Activated CD8-positive, alpha-beta memory T cell treated with anti-CD3 and anti-CD28 coated beads, Interleukin-2, amount 50 U/mL, for 24 hours (primary cell): Measurements from ENCODE around the gene FHL3.

Source experiments
- DNase-seq: peaks from one replicate; pipeline ENCODE4 v3.0.0-alpha.2; 2020; ENCODE audit errors: extremely low read depth

The FHL3 gene, protein sequence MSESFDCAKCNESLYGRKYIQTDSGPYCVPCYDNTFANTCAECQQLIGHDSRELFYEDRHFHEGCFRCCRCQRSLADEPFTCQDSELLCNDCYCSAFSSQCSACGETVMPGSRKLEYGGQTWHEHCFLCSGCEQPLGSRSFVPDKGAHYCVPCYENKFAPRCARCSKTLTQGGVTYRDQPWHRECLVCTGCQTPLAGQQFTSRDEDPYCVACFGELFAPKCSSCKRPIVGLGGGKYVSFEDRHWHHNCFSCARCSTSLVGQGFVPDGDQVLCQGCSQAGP

DNA sequence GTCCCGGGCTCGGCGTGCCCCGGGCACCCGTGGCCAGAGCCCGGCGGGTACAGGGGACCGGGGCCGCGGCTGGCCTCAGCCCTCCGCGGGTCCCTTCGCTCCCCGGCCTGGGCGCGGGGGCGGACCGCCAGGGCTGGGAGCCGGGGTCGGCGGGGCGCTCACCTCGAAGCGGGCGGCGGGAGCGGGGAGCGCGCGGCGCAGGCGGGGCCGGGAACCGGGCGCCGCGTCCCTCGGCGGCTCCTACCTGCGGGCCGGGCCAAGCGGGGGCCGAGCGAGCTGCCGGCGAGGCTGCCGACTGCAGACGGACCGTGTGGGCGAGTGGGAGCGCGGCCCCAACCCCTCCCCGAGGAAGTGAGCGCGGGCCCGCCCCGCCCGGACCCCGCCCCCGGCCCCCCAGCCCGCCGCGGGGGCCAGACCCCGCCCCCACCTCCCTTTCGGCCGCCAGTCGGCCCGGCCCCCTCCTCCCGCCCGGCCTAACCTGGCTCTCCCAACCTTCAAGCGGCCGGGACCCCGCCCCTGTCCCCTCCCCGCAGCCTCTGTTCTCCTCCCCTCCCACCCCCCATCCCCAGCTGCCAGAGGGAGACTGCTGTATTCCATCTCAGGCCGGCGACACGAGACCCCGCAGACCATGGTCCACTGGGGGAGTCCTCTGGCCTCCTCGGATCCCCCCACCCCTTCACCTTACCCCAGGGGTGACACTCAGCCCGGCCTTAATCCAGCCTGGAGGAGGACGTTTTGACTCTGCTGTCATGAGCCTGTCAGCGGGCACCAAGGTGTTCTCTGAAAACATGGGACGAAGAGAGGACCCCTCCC lies at the start of gene FHL3:
FHL3 (minus strand) TSS at position 320 of the 813 bp plus-strand sequence. CDS start 6,102 bp downstream, outside the sequence.
- no peak for DNase-seq

DNA sequence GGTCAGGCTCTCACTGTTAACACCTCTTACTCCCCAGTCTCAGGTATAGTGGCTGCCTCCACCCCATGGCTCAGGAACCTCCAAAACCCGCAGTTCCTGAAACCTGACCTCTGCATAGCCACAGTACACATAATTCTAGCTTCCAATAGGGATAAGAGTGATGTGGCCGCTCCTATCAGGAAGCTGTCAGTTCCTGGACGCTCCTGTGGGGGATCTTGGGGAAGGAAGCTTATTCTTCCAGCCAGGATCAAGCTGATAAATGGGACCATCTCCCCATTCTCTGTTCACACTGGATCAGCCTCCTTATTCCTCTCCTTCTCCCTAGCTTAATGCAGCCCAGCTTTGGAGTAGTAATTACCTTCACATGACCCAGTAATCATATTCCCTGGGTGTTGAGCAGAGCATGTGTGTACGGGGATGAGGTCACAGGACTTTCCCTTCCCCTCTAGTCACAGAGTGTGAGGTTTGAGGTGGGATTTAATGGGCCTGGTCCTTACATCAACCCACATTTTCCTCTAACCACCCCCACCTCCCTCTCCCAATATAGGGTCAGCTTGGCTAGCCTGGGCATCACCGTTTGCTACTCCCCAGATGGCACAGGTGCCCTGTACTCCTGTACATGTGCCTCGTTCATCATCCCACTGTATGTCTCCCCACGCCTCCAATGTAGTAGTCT lies 48.2 kb upstream of the FHL3 start:
- no peak for DNase-seq

- no peak for DNase-seq
Observed at GRCh38 chr1:38052750-38053415, 47.6 kb upstream of the FHL3 start.

DNA sequence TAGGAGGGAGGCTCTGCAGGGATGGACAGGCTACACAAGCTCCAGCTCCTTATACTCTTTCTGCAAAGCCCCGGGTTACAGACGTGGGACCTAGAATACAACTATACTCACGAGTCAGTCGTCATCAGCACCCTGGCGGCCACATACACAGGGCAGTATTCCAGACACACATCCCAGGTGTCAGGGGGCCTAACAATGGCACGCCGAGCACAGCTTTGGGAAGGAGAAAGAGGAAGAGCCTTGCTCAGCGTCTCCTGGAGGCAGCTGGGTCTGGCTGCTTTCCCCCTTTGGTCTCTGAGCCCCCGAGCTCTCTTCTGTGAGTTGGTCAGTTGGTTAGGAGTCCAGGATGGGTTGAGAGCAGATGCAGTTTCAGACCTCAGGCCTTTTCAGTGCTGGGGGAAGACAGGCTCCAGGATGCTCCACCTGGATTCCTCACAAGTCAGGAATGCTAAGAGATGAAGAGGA lies 45.8 kb upstream of the FHL3 start:
- DNase-seq: no peak

DNA sequence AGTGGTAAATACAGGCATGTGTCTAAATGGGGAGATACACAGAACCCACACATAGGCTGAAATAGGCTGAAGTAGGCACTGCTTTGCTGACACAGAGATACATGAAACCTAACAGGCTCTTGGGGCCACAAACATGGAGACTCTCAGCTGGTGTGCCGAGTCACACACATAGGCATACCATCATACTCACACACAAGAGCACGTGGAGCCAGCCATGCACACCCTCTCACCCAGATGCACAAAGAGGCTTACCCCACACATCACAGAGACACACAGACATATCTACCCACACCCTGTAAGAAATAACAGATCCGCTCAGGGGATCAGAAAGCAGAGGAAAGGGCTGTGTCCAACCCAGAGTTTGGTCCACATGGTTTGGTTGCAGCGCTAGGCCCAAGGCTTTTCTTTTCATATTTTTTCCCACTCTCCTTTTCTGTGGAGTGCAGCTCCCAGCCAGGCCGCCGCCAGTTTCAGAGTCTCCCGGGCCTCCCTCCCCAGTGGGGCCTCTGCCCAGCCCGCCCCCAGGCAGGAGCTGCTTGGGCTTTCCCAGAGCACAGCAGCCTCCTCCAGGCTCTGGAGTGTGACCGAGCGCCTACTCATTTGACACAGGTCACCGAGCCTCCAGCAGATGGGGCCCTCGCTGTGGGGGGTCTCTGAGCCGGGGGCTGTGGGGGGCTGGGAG lies 45.2 kb upstream of the FHL3 start:
- no peak for DNase-seq

- DNase-seq: no peak
Observed at GRCh38 chr1:38047603-38048141, 42.4 kb upstream of the FHL3 start.

DNA sequence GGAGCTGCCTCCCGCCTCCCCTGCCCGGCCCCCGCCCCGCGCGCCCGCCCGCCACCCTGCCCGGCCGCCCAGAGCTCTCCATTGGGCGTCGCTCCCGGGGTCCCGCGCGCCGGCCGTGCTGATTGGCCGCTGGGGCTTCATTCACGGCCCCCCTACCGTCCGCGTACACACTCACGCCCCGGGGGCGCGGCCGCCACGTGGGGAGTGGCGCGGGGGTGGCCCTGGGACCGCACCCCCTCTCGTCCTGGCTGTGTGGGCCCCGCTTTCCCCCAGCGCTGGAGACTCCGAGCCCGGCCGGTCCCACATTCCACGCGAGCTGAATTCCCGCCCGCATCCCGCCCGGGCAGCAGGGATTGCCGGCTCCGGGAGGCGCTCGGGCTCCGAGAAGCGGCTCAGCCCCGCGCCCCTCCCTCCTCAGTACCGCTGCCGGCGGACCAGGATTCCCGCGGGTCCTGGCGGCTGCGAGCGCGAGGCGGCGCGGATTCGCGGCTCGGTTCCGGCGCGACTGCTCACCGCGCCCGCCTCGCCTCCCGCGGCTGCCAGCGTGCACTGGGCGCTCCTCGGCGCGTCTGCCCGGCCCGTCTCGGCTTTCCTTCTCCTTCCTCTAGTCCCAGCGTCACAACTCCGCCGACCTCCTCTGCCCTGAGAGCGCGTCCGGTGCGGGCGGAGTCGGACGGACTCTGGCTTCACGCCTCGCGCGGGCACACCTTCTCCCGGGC lies 41.7 kb upstream of the FHL3 start:
- peak; percentile 47 for DNase-seq

- DNase-seq: no peak
Observed at GRCh38 chr1:38046333-38046883, 41.1 kb upstream of the FHL3 start, which contains the start of gene POU3F1. Gene POU3F1 (minus strand): TSS chr1:38046793. CDS start chr1:38046743, 50 bp downstream.

- no peak for DNase-seq
Observed at GRCh38 chr1:38045401-38046332, 40.4 kb upstream of the FHL3 start.

GRCh38 chr1:38044221-38045215 lies 39.2 kb upstream of the FHL3 start:
- DNase-seq: no peak

DNA sequence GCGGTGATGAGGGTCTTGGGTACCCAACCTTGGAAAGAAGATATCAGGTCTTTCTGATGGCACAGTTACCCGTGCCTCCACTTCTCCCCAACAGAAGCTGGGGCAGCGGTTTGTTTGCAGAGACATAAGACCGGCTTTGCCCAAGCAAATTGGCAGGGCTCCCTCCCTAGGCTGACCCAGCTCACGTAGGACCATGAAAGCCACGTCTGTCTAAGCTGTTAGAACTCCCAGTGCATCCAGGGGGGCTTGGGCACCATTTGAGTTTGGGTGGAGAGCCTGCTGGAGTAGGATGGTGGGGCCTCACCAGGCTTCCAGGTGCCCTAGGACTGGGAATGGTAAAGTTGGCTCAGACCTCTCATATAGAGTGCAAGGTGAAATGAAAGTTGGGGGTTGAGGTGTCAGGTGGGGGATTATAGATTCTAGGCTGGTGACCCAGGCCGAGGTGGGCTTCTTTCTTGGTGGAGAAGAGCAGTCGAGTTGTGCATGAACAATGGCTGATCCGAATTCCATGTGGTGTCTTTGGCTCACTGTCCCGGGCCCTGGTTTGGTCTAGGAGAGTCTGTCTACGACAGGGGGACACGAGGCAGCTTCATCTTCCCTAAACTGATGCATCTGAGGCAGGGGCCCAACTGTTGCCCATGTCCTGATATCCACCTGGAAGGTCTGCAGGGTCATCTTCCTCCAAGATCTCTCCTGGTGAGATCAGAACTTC lies 37.9 kb upstream of the FHL3 start:
- no peak for DNase-seq

DNA sequence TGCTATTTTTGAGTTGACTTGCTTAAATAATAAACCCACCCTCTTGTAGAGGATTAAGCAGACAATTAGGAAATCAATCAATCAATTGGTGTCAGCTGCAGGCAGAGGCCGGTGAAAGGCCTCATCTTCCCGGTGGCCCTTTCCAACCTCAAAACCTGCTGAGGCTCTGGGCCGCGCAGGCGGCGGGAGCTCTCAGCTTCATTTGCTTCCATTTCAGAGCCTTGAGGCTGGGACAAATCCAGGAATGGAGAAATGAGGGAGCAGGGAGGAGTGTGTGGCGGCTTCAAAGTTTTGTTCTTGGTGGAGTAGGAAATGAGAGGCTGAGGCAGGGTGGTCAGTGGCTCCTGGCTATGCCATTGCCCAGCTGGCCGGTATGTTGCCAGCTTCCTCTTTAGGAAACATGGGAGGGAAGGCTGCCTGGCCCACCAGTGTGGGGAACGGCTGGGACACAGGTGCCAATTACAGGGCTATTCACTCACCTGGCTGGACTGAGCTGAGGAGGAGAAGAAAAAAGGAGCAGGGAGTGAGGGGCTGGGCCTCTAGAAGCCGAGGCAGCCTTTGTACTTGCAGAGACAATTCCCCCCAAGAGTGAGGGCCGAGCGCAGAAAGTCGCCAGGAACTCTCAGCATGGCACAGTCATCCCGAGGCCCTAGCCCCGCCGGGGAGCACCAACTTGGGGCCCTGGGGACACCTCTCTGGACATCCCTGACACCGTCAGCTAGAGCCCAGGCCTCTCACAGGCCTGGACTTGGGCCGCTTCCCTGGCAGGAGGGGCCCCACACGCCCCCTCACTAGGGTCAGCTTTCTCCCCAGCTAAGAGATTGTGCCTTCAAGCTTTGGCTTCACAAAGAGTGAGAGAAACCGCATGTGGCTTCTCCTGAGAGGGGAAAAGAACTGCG lies 36.9 kb upstream of the FHL3 start:
- DNase-seq: no peak

DNA sequence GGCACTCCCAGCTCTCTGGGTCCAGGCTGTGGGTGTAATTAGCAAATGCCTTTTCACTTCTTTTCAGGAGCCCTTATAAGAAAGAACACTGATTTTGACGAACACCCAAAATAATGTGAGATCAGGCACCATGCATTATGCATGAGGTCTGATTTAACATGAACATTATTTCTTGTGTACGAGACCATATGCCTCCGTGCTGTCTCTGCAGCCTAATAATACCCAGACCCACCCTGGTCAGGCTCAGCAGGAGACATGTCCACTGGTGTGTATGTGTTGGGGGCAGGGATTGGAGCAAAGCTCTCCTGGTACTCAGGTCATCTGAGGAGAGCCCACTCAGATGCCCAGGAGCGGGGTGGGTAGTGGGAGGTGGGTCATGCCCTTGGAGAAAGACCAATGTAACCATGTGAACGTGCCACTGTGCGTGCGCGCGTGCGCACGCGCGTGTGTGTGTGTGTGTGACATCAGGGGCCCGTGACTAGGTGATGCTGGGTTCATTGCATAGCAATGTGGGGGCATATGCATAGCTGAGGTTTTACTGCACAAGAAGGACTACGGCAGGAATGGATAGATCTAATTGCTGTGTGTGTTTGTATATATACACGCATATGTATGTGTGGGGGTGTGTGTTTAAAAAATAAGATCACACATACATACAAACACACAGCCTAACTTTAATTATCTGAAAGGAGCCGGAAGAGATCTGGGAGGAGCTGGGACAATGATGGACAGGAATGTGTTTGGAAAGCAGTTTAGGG lies 34.2 kb upstream of the FHL3 start:
- no peak for DNase-seq

DNA sequence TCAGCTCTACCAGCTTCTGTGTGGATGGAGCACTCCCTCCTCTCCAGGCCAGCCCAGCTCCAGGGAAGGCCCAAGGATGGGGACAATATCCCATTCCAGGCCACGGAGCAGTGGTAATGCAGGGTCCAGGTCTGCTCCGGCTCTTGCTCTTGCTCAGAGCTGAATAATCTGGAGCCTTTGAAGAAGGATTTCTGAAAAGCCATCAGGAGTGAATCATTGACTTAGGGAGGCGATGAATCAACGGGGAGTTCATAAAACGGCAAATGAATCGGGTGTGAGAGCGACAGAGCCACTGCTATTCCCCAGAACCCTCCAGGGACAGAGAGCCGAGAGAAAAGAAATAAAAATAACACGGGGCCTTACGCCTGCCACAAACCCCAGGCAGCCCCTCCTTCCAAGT lies 33.5 kb upstream of the FHL3 start:
- DNase-seq: no peak
